ENCODE data around the gene RUNX2. TPM values are rescaled to one million over a fixed set of nuclear protein-coding genes. Genes with fewer than 3 reads are reported as not detected.

The RUNX2 gene
- total RNA-seq, 6 experiments from 2014 or later, result 7.4 to 12.7 (median 10.8) TPM

GRCh38 chr6:45297320-45297719, 30.8 kb upstream of the RUNX2 start:
- Mint-ChIP-seq H3K4me3 (no peak overlapping the region), H3K4me1 (ENCODE audit: low read depth) (no peaks in the 10 kb centered on the region), H3K27me3 (ENCODE audit: insufficient read depth) (no peaks in the 10 kb centered on the region), H3K27ac (no peak overlapping the region), H3K9me3 (no peaks in the 10 kb centered on the region), H3K36me3 (ENCODE audit: low read depth) (no peaks in the 10 kb centered on the region)
- DNase-seq, result no peak
- TF ChIP-seq CTCF (IDR thresholded peaks at IDR 0.05), result no peak

- Mint-ChIP-seq H3K36me3 (ENCODE audit: low read depth) (no peaks in the 10 kb centered on the region), H3K27me3 (ENCODE audit: insufficient read depth) (no peaks in the 10 kb centered on the region), H3K4me3 (no peak overlapping the region), H3K9me3 (no peaks in the 10 kb centered on the region), H3K27ac (no peak overlapping the region), H3K4me1 (ENCODE audit: low read depth) (no peaks in the 10 kb centered on the region)
- no peak for TF ChIP-seq CTCF (IDR thresholded peaks at IDR 0.05)
- no peak for DNase-seq
These were observed 29.0 kb upstream of the RUNX2 start for GRCh38 chr6:45299096-45299581.

- TF ChIP-seq CTCF (IDR thresholded peaks at IDR 0.05), result no peak
- Mint-ChIP-seq H3K9me3 (no peaks in the 10 kb centered on the region), H3K27ac (no peak overlapping the region), H3K36me3 (ENCODE audit: low read depth) (peaks cover under 1% of the 10 kb centered on the region; the same call in 1 of the 2 replicates), H3K4me3 (no peak overlapping the region), H3K27me3 (ENCODE audit: insufficient read depth) (no peaks in the 10 kb centered on the region), H3K4me1 (ENCODE audit: low read depth) (peaks cover 6% of the 10 kb centered on the region; the same call in 1 of the 2 replicates)
- no peak for DNase-seq
These were observed 27.4 kb upstream of the RUNX2 start for GRCh38 chr6:45300736-45301135.

GRCh38 chr6:45301348-45302142, 26.6 kb upstream of the RUNX2 start:
- no peak overlapping the region for H3K4me3 Mint-ChIP-seq
- peaks cover 3% of the 10 kb centered on the region; the same call in 1 of the 2 replicates for H3K9me3 Mint-ChIP-seq
- H3K36me3 Mint-ChIP-seq (ENCODE audit: low read depth), result peaks cover 9% of the 10 kb centered on the region; the same call in 1 of the 2 replicates
- no peak overlapping the region for H3K27ac Mint-ChIP-seq
- no peak for DNase-seq
- H3K4me1 Mint-ChIP-seq (ENCODE audit: low read depth), result peaks cover 8% of the 10 kb centered on the region; the same call in 1 of the 2 replicates
- no peak for TF ChIP-seq CTCF (IDR thresholded peaks at IDR 0.05)
- no peaks in the 10 kb centered on the region for H3K27me3 Mint-ChIP-seq (ENCODE audit: insufficient read depth)

GRCh38 chr6:45302832-45303231, 25.3 kb upstream of the RUNX2 start:
- Mint-ChIP-seq H3K27ac (no peak overlapping the region), H3K4me3 (no peak overlapping the region), H3K9me3 (peaks cover 3% of the 10 kb centered on the region; the same call in 1 of the 2 replicates), H3K27me3 (ENCODE audit: insufficient read depth) (no peaks in the 10 kb centered on the region), H3K36me3 (ENCODE audit: low read depth) (peaks cover 11% of the 10 kb centered on the region), H3K4me1 (ENCODE audit: low read depth) (peaks cover 8% of the 10 kb centered on the region; the same call in 1 of the 2 replicates)
- no peak for DNase-seq
- no peak for TF ChIP-seq CTCF (IDR thresholded peaks at IDR 0.05)

Data from HFFc6 (cell line).